Measurements from ENCODE around the gene SLC39A11.

The SLC39A11 gene

DNA sequence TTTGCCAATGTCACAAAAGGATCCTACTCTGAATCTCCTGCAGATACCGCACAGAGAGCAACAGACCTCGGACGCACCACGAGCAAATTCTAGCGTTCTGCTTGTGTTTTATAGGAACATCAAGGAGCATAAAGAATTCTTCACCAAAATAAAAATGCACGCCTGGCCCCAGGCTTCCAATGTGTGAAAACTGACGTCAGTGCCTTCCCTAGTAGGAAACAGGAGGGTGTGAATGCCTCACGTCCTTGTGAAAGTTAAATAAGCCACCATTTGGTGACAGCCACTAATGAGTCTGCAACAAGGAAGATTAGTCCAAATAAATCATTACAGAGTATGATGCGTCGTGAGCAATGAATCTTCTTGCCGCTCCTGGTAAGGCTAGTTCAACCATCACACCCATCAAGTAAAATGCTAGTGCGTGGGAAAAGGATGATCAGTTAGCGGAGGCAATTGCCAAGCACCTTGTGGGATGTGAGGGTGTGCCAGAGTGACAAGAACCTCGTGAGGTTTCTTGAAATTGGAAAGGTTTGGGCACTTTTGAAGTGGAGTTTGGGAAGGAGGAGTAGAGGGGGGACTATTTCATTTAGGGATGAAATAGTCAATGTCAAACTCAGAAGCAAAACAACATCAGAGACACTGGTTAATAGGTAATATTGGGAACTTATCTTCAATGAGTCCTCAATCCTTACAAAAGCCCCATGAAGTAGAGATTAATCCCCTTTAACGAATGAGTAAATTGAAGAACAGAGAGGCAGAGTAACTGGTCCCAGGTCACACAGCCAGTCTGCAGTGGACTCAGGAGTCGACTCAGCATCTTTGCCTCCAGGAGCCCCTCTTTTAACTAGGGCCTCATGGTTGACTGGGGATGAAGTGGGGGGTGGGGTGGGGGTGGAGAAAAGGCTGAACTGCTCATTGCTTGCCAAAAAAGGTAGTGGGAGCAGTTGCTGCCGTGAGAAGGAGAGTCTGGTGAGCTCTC, 238.8 kb downstream of the SLC39A11 start:
- Histone ChIP-seq H3K27ac (ENCODE audit: low read depth in 2 of 2, low read length in 2 of 2) (no peak overlapping the region), H3K9me3 (ENCODE audit: control insufficient read depth in 2 of 2, low read length in 2 of 2) (no peaks in the 10 kb centered on the region), H3K4me3 (ENCODE audit: low read length in 2 of 2) (no peak overlapping the region), H3K9ac (ENCODE audit: low read depth in 1 of 2, low read length in 2 of 2) (no peak overlapping the region), H3K36me3 (ENCODE audit: control insufficient read depth in 2 of 2, insufficient read depth in 2 of 2, low read length in 2 of 2) (no peaks in the 10 kb centered on the region), H3K27me3 (ENCODE audit: control insufficient read depth in 2 of 2, insufficient read depth in 2 of 2, low read length in 2 of 2) (no peaks in the 10 kb centered on the region), H3K4me1 (ENCODE audit: control insufficient read depth in 2 of 2, insufficient read depth in 2 of 2, low read length in 2 of 2) (no peaks in the 10 kb centered on the region)

DNA sequence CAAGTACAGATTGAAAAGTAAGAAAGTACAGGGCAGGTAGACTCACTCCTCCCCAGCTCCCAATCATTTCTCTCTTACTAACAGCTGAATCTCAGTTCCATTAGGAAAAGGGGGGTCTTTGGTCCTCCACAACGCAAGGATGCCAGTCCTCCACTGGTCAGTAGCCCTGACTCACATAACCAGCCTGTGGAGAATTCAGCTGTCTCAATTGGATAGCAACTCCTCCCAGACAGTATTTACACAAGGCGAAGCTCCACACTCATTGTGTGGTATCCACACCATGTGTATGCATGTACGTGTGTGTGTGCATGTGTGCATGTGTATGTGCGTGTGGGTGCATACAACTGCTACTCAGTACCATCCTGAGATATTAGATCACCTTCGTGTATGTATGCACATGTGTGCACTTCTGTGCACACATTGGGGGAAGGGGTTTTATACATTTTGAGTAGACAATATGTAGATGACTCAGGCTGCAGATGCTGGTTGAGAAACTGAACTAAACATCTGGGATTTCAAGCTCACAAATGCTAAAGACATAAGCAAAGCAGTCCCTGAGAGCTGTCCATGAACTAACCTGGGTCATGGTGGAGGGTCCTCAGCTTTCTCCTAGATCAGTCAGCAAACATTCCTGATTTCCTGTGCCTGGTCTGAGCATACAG, 240.1 kb downstream of the SLC39A11 start:
- Histone ChIP-seq H3K9me3 (ENCODE audit: control insufficient read depth in 2 of 2, low read length in 2 of 2) (no peaks in the 10 kb centered on the region), H3K36me3 (ENCODE audit: control insufficient read depth in 2 of 2, insufficient read depth in 2 of 2, low read length in 2 of 2) (no peaks in the 10 kb centered on the region), H3K4me3 (ENCODE audit: low read length in 2 of 2) (no peak overlapping the region), H3K27me3 (ENCODE audit: control insufficient read depth in 2 of 2, insufficient read depth in 2 of 2, low read length in 2 of 2) (no peaks in the 10 kb centered on the region), H3K27ac (ENCODE audit: low read depth in 2 of 2, low read length in 2 of 2) (no peak overlapping the region), H3K4me1 (ENCODE audit: control insufficient read depth in 2 of 2, insufficient read depth in 2 of 2, low read length in 2 of 2) (no peaks in the 10 kb centered on the region), H3K9ac (ENCODE audit: low read depth in 1 of 2, low read length in 2 of 2) (no peak overlapping the region)

- H3K4me3 ChIP-seq (ENCODE audit: low read length in 2 of 2): no peak overlapping the region
Observed at GRCh38 chr17:72850410-72851118, 241.9 kb downstream of the SLC39A11 start.

GRCh38 chr17:72846399-72846798, 246.1 kb downstream of the SLC39A11 start:
- no peak overlapping the region for H3K27ac ChIP-seq (ENCODE audit: low read depth in 2 of 2, low read length in 2 of 2)
- H3K36me3 ChIP-seq (ENCODE audit: control insufficient read depth in 2 of 2, insufficient read depth in 2 of 2, low read length in 2 of 2): no peaks in the 10 kb centered on the region
- H3K9ac ChIP-seq (ENCODE audit: low read depth in 1 of 2, low read length in 2 of 2): no peak overlapping the region
- H3K27me3 ChIP-seq (ENCODE audit: control insufficient read depth in 2 of 2, insufficient read depth in 2 of 2, low read length in 2 of 2): no peaks in the 10 kb centered on the region
- no peak overlapping the region for H3K4me3 ChIP-seq (ENCODE audit: low read length in 2 of 2)
- H3K9me3 ChIP-seq (ENCODE audit: control insufficient read depth in 2 of 2, low read length in 2 of 2): no peaks in the 10 kb centered on the region
- peaks cover 0 to 2% of the 10 kb centered on the region in 2 donors for H3K4me1 ChIP-seq (ENCODE audit: control insufficient read depth in 2 of 2, insufficient read depth in 2 of 2, low read length in 2 of 2)

More at GRCh38 chr17:72850410-72851118, 241.9 kb downstream of the SLC39A11 start:
- Histone ChIP-seq H3K27ac (ENCODE audit: low read depth in 2 of 2, low read length in 2 of 2) (no peak overlapping the region), H3K9ac (ENCODE audit: low read depth in 1 of 2, low read length in 2 of 2) (no peak overlapping the region), H3K4me1 (ENCODE audit: control insufficient read depth in 2 of 2, insufficient read depth in 2 of 2, low read length in 2 of 2) (no peaks in the 10 kb centered on the region), H3K27me3 (ENCODE audit: control insufficient read depth in 2 of 2, insufficient read depth in 2 of 2, low read length in 2 of 2) (no peaks in the 10 kb centered on the region), H3K9me3 (ENCODE audit: control insufficient read depth in 2 of 2, low read length in 2 of 2) (no peaks in the 10 kb centered on the region), H3K36me3 (ENCODE audit: control insufficient read depth in 2 of 2, insufficient read depth in 2 of 2, low read length in 2 of 2) (no peaks in the 10 kb centered on the region)

DNA sequence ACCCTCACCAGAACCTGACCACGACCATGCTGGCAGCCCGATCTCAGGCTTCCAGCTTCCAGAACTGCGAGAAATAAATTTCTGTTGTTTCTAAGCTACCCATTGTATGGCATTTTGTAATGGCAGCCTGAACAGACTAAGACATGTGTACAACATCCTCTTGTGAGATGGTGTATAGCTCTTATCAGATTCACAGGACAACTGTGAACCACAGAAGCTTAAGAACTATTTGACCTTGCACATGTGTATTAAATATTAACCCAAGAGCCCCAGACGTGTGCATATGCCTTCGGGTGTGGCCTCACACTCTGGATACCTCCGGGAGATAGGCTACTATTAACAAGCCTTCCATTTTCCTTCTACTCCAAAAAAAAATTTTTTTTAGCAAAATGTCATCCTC, 248.9 kb downstream of the SLC39A11 start:
- Histone ChIP-seq H3K4me1 (ENCODE audit: control insufficient read depth in 2 of 2, insufficient read depth in 2 of 2, low read length in 2 of 2) (peaks cover 0 to 2% of the 10 kb centered on the region in 2 donors), H3K9me3 (ENCODE audit: control insufficient read depth in 2 of 2, low read length in 2 of 2) (peaks cover 0 to 7% of the 10 kb centered on the region in 2 donors), H3K4me3 (ENCODE audit: low read length in 2 of 2) (no peak overlapping the region), H3K36me3 (ENCODE audit: control insufficient read depth in 2 of 2, insufficient read depth in 2 of 2, low read length in 2 of 2) (no peaks in the 10 kb centered on the region), H3K27ac (ENCODE audit: low read depth in 2 of 2, low read length in 2 of 2) (no peak overlapping the region), H3K27me3 (ENCODE audit: control insufficient read depth in 2 of 2, insufficient read depth in 2 of 2, low read length in 2 of 2) (no peaks in the 10 kb centered on the region), H3K9ac (ENCODE audit: low read depth in 1 of 2, low read length in 2 of 2) (no peak overlapping the region)

GRCh38 chr17:72840019-72840418, 252.5 kb downstream of the SLC39A11 start:
- Histone ChIP-seq H3K36me3 (ENCODE audit: control insufficient read depth in 2 of 2, insufficient read depth in 2 of 2, low read length in 2 of 2) (peaks cover 0 to 3% of the 10 kb centered on the region in 2 donors), H3K9me3 (ENCODE audit: control insufficient read depth in 2 of 2, low read length in 2 of 2) (peaks cover 0 to 7% of the 10 kb centered on the region in 2 donors), H3K4me3 (ENCODE audit: low read length in 2 of 2) (no peak overlapping the region), H3K9ac (ENCODE audit: low read depth in 1 of 2, low read length in 2 of 2) (no peak overlapping the region), H3K27me3 (ENCODE audit: control insufficient read depth in 2 of 2, insufficient read depth in 2 of 2, low read length in 2 of 2) (no peaks in the 10 kb centered on the region), H3K4me1 (ENCODE audit: control insufficient read depth in 2 of 2, insufficient read depth in 2 of 2, low read length in 2 of 2) (peaks cover 0 to 2% of the 10 kb centered on the region in 2 donors), H3K27ac (ENCODE audit: low read depth in 2 of 2, low read length in 2 of 2) (no peak overlapping the region)

- peaks cover 0 to 2% of the 10 kb centered on the region in 2 donors for H3K4me1 ChIP-seq (ENCODE audit: control insufficient read depth in 2 of 2, insufficient read depth in 2 of 2, low read length in 2 of 2)
- H3K9ac ChIP-seq (ENCODE audit: low read depth in 1 of 2, low read length in 2 of 2): no peak overlapping the region
- peaks cover 0 to 3% of the 10 kb centered on the region in 2 donors for H3K36me3 ChIP-seq (ENCODE audit: control insufficient read depth in 2 of 2, insufficient read depth in 2 of 2, low read length in 2 of 2)
- no peak overlapping the region for H3K4me3 ChIP-seq (ENCODE audit: low read length in 2 of 2)
- H3K9me3 ChIP-seq (ENCODE audit: control insufficient read depth in 2 of 2, low read length in 2 of 2): peaks cover 0 to 7% of the 10 kb centered on the region in 2 donors
- H3K27me3 ChIP-seq (ENCODE audit: control insufficient read depth in 2 of 2, insufficient read depth in 2 of 2, low read length in 2 of 2): no peaks in the 10 kb centered on the region
- H3K27ac ChIP-seq (ENCODE audit: low read depth in 2 of 2, low read length in 2 of 2): no peak overlapping the region
Observed at GRCh38 chr17:72839131-72839725, 253.3 kb downstream of the SLC39A11 start.

DNA sequence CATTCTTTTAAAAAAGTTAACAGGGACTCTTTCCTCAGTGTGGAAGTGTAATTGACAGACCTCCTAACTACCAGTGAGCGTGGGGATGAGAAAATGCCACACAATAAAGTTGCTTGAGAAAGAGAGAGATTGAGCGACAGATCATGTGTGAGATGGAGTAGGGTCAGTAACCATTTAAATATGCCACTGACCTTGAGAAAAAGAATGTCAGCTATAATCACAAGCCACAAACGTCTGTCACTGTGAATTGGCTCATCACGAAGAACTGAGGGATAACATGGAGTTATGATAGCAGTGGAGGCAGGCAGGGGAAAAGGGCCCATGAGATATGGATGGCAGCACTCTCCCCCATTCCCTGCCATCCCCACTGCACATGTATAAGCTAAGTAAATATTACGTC, 253.9 kb downstream of the SLC39A11 start:
- Histone ChIP-seq H3K4me3 (ENCODE audit: low read length in 2 of 2) (no peak overlapping the region), H3K36me3 (ENCODE audit: control insufficient read depth in 2 of 2, insufficient read depth in 2 of 2, low read length in 2 of 2) (peaks cover 0 to 3% of the 10 kb centered on the region in 2 donors), H3K4me1 (ENCODE audit: control insufficient read depth in 2 of 2, insufficient read depth in 2 of 2, low read length in 2 of 2) (peaks cover 0 to under 1% of the 10 kb centered on the region in 2 donors), H3K27ac (ENCODE audit: low read depth in 2 of 2, low read length in 2 of 2) (no peak overlapping the region), H3K9ac (ENCODE audit: low read depth in 1 of 2, low read length in 2 of 2) (no peak overlapping the region), H3K9me3 (ENCODE audit: control insufficient read depth in 2 of 2, low read length in 2 of 2) (peaks cover 0 to 7% of the 10 kb centered on the region in 2 donors), H3K27me3 (ENCODE audit: control insufficient read depth in 2 of 2, insufficient read depth in 2 of 2, low read length in 2 of 2) (no peaks in the 10 kb centered on the region)

GRCh38 chr17:72838068-72838467, 254.4 kb downstream of the SLC39A11 start:
- Histone ChIP-seq H3K9me3 (ENCODE audit: control insufficient read depth in 2 of 2, low read length in 2 of 2) (peaks cover 0 to 7% of the 10 kb centered on the region in 2 donors), H3K36me3 (ENCODE audit: control insufficient read depth in 2 of 2, insufficient read depth in 2 of 2, low read length in 2 of 2) (peaks cover 0 to 3% of the 10 kb centered on the region in 2 donors), H3K4me1 (ENCODE audit: control insufficient read depth in 2 of 2, insufficient read depth in 2 of 2, low read length in 2 of 2) (no peaks in the 10 kb centered on the region), H3K9ac (ENCODE audit: low read depth in 1 of 2, low read length in 2 of 2) (no peak overlapping the region), H3K27ac (ENCODE audit: low read depth in 2 of 2, low read length in 2 of 2) (no peak overlapping the region), H3K27me3 (ENCODE audit: control insufficient read depth in 2 of 2, insufficient read depth in 2 of 2, low read length in 2 of 2) (no peaks in the 10 kb centered on the region), H3K4me3 (ENCODE audit: low read length in 2 of 2) (no peak overlapping the region)

All from mucosa of rectum (tissue), 2 donors.